Raji (cell line): ENCODE measurements around the gene RNF145.

Experiments used
- POLR2A ChIP-seq: IDR thresholded peaks from 2 replicates; pipeline ENCODE4 v1.6.1; 2011; ENCODE audit warnings: low read depth, low read length, control low read depth; ENCODE audit not compliant: insufficient read depth

RNF145 gene

GRCh38 chr5:159184236-159184635, 25.1 kb downstream of the RNF145 start:
- TF ChIP-seq POLR2A = no peak

- no peak for TF ChIP-seq POLR2A
Observed at GRCh38 chr5:159183247-159183646, 26.1 kb downstream of the RNF145 start.

DNA sequence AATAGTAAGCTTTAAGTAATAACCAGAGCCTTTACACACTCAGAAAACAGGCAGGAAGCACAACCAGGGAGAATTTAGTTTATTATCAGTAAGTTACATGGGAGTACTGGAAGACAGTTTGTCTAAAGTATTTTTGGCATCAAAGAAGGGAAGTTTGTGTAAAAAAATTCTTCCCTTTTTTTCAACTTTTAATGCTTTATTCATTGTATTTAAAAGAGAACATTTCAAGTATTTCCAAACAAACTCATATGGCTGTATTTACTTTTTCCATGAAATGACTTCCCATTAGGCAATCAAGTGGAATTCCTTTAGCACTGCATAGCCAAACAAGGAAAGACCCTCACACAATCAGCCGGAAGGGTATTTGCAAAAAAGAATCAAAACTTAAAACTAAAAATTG, 26.7 kb downstream of the RNF145 start:
- TF ChIP-seq POLR2A = no peak

DNA sequence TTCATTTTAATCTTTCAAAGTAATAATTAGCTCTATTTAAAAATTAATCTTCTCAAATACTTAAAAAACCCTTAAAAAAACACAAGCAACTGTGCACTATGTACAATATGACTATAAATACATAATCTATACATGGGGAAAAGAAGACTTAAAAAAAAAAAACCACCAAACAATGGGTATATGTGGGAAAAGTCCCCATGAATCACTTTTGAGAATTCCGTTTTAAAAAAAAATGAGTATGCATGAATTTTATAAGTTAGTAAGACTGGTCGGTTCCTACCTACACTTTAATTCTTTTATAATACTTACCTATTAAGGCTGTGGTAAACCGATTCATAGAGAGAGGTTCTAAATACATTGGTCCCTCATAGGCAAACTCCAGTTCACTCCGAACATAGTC, 27.7 kb downstream of the RNF145 start:
- no peak for TF ChIP-seq POLR2A

- TF ChIP-seq POLR2A = no peak
Observed at GRCh38 chr5:159181152-159181551, 28.2 kb downstream of the RNF145 start.

DNA sequence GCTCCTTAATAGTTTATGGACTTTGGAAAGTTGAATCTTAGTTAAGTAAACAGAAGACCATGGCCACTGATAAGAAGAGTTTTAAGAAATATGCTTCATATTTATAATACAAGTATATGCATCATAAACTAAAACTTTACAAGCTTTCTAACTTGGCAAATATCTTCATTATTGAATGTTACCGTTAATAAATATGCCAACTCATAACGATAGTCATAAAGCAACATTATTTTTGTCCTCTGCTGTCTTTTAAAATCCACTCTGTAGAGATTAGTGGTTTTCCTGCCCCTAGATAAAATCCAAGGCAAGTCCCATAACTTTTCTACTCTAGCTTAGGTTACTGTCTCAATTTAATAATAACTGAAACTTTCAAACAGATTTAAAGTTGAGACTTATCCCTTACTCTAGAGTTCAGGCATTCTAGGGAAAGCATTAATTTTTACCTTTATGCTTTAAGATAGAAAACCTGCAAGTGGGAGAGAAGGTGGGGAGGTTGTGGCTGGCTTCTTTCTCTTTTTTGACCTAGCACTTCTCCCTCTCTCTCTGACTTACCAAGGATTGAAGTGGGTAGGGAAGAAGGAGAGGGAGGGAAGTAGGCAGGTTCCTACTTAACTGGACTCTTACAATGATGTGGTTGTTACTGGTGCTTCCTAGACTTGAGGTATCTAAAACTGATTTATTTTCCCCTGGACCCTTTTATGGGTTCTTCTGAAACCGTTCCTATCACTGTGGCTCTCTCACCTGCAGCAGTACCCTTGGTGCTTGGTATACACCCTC, 29.6 kb downstream of the RNF145 start:
- TF ChIP-seq POLR2A = no peak

DNA sequence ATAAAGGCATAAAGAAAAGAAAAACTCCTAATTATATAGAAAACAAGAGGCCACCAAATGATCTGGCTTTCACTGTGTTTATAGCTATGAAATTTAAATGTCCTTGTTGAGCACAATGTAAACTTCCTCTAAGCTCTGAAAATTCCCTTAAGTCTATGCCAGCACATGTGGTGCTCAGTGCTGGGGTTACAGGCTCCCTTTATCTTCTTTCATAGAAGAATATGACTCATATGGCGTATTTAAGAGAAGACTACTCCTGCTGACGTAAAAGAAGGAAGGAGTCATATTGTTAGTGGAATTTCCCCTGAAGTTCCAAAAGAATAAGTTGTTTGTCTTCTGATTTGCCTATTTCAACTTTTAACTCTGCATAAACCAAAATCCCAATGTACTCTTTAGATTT, 30.4 kb downstream of the RNF145 start:
- TF ChIP-seq POLR2A = no peak

- TF ChIP-seq POLR2A = no peak
Observed at GRCh38 chr5:159175547-159175946, 33.8 kb downstream of the RNF145 start.

- TF ChIP-seq POLR2A = no peak
Observed at GRCh38 chr5:159174511-159175168, 34.7 kb downstream of the RNF145 start.

GRCh38 chr5:159171274-159171673, 38.1 kb downstream of the RNF145 start:
- no peak for TF ChIP-seq POLR2A

DNA sequence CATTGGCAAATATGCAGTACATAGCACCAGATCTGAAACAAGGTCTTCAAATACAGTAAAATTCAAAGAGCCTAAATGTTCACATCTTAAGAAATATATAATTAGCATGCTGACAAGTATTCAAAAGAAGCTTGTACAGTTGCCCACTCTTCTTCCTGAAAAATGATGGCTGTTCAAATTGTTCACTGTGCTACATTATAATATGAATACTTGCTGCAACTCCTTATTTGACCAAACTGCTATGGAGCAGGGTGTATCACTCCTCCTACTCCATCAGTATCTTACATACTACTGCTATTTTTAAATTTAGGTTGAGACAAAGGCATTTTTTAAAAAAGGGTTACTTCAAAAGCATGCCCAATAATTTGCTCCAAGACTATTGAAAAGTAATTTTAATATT, 39.3 kb downstream of the RNF145 start:
- TF ChIP-seq POLR2A = no peak

GRCh38 chr5:159166416-159166815, 42.9 kb downstream of the RNF145 start:
- TF ChIP-seq POLR2A = no peak

DNA sequence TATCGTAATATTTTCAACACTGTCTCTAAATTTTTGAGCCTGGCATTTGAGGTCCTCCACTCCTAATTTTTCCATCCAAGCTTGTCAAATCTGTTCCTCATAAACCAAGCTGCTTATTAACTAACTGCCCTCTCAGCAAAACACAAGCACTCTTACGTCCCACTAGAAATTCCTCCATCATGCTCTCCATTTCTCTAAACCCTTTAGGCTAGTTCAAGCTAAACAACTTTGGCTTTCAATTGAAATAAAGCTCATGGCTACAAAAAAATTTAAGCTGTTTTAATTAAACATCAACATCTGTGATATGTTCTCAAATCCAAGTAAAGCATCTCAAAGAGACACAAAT, 45.7 kb downstream of the RNF145 start:
- no peak for TF ChIP-seq POLR2A

- TF ChIP-seq POLR2A = no peak
Observed at GRCh38 chr5:159163027-159163700, 46.2 kb downstream of the RNF145 start.

DNA sequence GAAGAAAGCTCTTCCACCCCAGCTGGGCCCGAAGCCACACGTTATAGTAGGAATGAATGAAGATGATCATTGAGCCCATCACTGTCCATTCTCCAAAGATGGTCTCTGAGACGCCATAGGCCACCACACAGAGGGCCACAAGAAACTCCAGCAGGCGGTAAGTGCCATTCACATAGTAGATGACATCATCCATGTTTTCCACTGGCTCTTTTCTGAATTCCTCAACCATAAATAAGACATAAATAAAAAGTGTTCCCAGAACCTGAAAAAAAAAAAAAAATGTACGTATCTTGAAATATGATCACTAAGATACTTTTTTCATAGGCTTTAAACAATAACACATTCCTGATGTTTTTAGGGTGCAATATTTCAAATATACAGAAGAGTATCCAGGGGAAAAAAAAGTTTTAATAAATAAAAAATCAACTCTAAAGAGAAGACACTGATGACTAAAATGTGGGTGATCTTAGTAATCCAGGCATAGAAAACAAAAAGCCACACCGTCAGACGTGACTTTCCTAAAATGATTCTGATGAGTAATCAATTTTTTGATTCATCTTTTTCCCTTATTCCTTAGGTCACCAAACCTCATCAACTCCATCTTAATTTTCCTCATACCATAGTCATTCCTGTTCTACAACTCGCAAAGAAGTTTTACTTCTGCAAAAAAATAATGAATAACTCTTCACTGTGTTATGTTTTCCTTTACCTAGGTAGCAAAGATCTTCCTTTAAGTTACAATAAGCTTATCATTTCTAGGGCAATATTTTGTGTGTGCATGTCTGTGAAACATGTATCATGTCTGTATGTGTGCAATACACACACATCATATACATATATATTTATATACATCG, 47.8 kb downstream of the RNF145 start:
- TF ChIP-seq POLR2A = no peak
